Measurements from ENCODE around the gene CBR4.

GRCh38 chr4:169039251-169039954 lies 29.3 kb upstream of the CBR4 start:
- TF ChIP-seq CTCF (conservative IDR thresholded peaks at IDR 0.05; ENCODE audit: low read depth in 2 of 2) (no peak), JUNB (IDR thresholded peaks at IDR 0.05; ENCODE audit: unreplicated experiment) (no peak), POLR2AphosphoS5 (IDR thresholded peaks at IDR 0.05; ENCODE audit: low read depth) (no peak), EZH2phosphoT487 (IDR thresholded peaks at IDR 0.05; ENCODE audit: unreplicated experiment) (no peak)
- TF ChIP-seq, protein P1, sequence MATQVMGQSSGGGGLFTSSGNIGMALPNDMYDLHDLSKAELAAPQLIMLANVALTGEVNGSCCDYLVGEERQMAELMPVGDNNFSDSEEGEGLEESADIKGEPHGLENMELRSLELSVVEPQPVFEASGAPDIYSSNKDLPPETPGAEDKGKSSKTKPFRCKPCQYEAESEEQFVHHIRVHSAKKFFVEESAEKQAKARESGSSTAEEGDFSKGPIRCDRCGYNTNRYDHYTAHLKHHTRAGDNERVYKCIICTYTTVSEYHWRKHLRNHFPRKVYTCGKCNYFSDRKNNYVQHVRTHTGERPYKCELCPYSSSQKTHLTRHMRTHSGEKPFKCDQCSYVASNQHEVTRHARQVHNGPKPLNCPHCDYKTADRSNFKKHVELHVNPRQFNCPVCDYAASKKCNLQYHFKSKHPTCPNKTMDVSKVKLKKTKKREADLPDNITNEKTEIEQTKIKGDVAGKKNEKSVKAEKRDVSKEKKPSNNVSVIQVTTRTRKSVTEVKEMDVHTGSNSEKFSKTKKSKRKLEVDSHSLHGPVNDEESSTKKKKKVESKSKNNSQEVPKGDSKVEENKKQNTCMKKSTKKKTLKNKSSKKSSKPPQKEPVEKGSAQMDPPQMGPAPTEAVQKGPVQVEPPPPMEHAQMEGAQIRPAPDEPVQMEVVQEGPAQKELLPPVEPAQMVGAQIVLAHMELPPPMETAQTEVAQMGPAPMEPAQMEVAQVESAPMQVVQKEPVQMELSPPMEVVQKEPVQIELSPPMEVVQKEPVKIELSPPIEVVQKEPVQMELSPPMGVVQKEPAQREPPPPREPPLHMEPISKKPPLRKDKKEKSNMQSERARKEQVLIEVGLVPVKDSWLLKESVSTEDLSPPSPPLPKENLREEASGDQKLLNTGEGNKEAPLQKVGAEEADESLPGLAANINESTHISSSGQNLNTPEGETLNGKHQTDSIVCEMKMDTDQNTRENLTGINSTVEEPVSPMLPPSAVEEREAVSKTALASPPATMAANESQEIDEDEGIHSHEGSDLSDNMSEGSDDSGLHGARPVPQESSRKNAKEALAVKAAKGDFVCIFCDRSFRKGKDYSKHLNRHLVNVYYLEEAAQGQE (IDR thresholded peaks at IDR 0.05; ENCODE audit: unreplicated experiment), result no peak

Measured in GM23338 (cell line).